ENCODE results near the gene SLC35D3. TPM values are rescaled to one million over a fixed set of nuclear protein-coding genes. Genes with fewer than 3 reads are reported as not detected.

The SLC35D3 gene
- total RNA-seq, 1 experiment from 2014 or later = not detected

- no peak for TF ChIP-seq ZBTB33 (IDR thresholded peaks at IDR 0.05; ENCODE audit: extremely low read depth, insufficient replicate concordance, low read length)
- no peak for TF ChIP-seq ZNF274 (IDR thresholded peaks at IDR 0.05; ENCODE audit: low read depth, low read length)
- no peak for TF ChIP-seq EGR1 (IDR thresholded peaks at IDR 0.05; ENCODE audit: low read depth)
- TF ChIP-seq POLR2A (IDR thresholded peaks at IDR 0.05; ENCODE audit: borderline replicate concordance, extremely low read depth, insufficient read depth, insufficient read length) = no peak
- TF ChIP-seq EZH2 (IDR thresholded peaks at IDR 0.05) = no peak
- no peak for TF ChIP-seq CEBPB (IDR thresholded peaks at IDR 0.05; ENCODE audit: low read depth)
- no peak for TF ChIP-seq ELF1 (IDR thresholded peaks at IDR 0.05; ENCODE audit: borderline replicate concordance, low read depth)
- TF ChIP-seq MAX (IDR thresholded peaks at IDR 0.05) = no peak
- TF ChIP-seq EZH2phosphoT487 (IDR thresholded peaks at IDR 0.05; ENCODE audit: borderline replicate concordance) = no peak
- no peak for TF ChIP-seq POLR2AphosphoS5 (IDR thresholded peaks at IDR 0.05; ENCODE audit: low read depth, low read length)
- no peak for TF ChIP-seq JUND (IDR thresholded peaks at IDR 0.05)
- no peak for TF ChIP-seq SIN3A (IDR thresholded peaks at IDR 0.05; ENCODE audit: low read depth)
- TF ChIP-seq TCF7L2 (IDR thresholded peaks at IDR 0.05; ENCODE audit: borderline replicate concordance, extremely low read depth, insufficient read depth, insufficient read length) = no peak
- no peak for TF ChIP-seq SRF (IDR thresholded peaks at IDR 0.05; ENCODE audit: low read depth)
Measured at GRCh38 chr6:136967876-136968752, 46.0 kb downstream of the SLC35D3 start (continued).

Measured in HCT116 (cell line).